ENCODE data around the gene HDDC3.

Gene HDDC3

DNA sequence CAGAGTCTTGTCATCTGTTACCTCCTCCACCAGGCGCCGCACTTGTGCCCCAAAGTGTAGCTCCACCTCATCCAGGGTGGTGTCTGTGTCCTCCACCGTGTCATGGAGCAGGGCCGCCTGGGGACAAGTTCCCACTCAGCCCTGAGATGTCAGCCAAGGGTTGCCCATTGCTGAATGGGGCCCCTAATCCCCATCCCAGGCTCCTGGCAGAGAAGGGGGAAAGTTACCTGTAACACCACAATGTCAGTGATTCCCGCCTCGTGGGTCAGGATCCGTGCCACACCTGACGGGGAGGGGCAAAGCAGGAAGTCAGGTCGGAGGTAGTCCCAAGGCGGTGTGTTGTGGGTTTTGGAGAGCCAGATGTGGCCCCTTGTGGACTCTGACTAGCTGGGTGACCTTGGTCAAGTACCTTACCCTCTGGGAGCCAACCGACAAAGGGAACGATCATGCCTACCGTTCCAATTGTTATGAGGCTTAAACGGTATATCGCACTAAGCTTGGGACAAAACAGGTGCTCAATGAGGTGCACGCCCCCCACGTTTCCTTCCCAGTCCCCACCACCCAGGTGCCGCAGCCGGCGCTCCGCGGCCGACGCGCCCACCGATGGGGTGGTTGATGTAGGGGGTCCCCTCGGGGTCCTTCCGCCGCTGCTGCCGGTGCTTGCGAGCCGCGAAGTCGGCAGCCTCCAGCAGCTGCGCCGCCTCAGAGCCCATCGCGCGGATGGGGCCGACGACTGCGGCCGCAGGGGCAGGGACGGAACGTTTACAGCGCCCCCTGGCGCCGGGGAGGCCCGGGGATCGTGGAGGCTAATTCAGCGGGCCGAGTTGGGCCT lies at the start of gene HDDC3:
HDDC3 (minus strand) TSS at position 722 of the 832 bp plus-strand sequence; CDS start at position 713, 9 bp downstream.
- DNase-seq: peak; percentile 91

DNA sequence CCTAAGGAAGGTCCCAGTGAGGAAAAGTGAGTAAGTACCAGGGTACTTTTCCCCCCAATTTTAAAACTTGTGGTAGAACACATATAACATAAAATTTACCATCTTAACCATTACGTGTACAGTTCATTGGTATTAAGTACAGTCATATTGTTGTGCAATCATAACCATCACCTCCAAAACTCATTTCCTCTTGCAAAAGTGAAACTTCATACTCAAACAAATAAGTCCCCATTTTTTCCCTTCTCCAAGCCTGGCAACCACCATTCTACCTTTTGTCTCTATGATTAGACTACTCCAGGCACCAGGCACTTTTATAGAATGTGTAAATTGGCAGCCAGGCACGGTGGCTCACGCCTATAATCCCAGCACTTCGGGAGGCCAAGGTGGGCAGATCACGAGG lies 49.8 kb upstream of the HDDC3 start:
- no peak for DNase-seq

- no peak for DNase-seq
Observed at GRCh38 chr15:90981681-90982080, 49.3 kb upstream of the HDDC3 start.

GRCh38 chr15:90979582-90979981 lies 47.2 kb upstream of the HDDC3 start:
- DNase-seq: no peak

GRCh38 chr15:90974216-90974615 lies 41.9 kb upstream of the HDDC3 start:
- no peak for DNase-seq

- no peak for DNase-seq
Observed at GRCh38 chr15:90972133-90972532, 39.8 kb upstream of the HDDC3 start.

- no peak for DNase-seq
Observed at GRCh38 chr15:90970274-90970673, 37.9 kb upstream of the HDDC3 start.

DNA sequence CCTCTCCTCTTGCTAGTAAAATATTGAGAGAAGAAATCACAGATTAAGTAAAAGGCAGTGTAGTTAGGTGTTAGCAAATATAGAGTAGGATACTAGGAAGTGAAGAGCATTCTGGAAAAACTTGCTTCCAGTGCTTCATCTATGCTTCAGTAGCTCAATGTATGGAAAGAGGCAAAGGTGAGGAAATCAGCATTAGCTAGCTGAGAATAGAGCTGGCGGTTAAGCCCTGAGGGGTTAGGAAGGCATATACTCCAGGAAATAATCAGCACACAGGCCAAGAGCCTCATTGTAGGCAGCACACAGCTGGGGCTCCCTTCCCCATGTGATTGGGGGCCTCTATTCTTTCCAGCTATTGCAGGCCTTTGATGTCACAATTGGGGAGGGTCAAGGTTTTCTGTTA lies 36.1 kb upstream of the HDDC3 start:
- DNase-seq: no peak

DNA sequence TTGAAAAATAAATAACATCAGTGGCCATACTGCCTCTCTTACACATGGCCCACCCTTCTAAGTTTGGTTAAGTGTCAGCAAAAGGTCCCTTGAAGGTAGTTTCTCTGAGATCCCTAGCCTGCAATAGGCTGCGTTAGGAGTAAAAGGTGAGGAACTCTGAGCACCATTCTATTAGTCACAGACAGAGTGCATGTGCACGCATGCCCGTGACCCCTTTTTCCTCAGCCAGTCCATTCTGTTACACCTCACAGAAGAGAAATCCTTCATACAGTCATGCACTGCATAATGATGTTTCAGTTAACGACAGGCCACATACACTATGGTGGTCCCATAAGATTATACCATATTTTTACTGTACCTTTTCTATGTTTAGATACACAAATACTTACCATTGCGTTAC lies 34.9 kb upstream of the HDDC3 start:
- DNase-seq: no peak

GRCh38 chr15:90966262-90966661 lies 33.9 kb upstream of the HDDC3 start:
- DNase-seq: no peak

DNA sequence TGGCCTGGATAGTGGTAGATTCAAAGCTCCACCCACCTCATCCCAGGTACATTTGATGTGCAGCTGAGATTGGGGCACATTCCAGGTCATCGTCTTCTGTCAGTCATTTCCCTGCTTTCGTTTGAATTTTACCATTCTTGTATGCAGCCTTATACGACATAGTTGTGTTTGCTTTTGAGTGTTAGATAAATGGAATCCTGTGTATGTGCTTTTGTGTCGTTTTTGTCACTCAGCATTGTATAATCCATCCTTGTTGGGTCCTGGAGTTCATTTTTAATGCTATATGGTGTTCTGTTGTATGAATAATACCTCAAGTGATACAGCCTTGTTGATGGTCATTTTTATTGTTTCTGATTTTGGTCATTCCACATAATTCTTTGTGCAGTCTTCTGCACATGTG lies 29.7 kb upstream of the HDDC3 start:
- no peak for DNase-seq

DNA sequence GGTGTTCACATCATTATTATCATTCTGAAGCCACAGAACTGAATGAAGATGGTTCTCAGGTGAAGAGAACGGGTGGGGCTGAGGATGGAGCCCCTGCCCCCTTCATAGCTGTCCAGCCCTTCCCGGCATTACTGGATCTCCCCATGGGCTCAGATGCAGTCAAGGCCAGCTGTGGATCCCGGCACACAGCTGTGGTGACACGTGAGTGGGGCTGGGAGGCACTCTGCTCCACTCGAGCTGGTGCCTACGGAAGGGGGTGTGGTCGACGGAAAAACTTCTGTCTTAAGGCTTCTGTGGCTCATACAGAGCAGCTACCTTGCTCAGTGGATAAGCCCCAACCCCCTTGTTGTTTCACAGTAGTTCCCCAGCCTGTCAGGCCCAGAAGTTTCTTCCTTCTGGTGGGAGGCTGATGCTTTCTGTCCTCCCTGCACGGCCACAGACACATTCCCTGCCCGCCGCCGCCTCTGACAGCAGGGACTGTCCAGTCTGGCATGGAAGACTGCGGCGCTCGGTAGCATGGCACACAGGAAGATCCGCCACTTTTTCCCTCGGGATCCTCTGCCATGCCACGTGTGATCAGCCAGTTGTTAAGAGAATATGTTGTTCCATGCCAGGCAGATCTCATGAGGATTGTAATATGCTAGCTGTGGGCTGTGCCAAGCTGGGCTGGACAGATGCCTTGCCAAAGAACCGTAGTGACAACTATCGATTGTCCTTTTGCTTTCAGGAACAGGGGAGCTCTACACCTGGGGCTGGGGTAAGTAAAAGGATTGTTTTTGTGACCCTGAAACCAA lies 28.1 kb upstream of the HDDC3 start:
- no peak for DNase-seq

DNA sequence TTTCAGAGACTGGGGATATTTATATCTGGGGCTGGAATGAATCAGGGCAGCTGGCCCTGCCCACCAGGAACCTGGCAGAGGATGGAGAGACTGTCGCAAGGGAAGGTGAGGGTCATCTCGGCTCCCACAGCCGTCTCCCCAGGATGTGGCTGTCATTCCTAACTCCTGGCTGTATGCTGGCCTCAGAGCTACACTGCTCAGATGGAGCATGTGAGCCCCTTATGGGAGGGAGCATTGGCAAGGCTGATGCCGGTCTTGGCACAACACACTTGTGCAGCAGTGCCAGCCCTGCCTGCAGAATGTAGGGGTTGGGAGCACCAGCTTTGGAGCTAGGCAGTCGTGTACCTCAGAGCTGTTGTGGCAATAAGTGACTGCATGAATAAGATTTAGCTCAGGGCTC lies 27.5 kb upstream of the HDDC3 start:
- DNase-seq: no peak

GRCh38 chr15:90959028-90959595 lies 26.8 kb upstream of the HDDC3 start:
- no peak for DNase-seq

DNA sequence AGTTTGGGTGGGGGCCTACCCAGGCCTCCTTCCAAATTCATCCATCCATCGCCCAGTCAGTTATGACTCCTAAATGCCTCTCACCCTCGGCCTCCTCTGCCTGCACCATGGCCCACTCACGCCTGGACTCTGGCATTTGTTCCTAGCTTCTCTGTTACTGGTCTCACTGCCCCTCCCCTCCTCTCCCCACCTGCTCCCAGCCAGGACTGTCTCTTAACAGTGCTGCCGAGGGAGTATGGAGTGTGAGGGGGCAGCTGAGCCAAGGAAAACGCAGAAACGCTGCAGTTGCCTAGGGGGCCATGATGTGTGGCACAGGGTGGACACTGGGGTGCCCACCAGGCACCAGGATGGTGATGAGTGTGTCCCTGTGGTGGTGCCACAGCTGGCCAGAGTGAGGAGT lies 25.4 kb upstream of the HDDC3 start:
- no peak for DNase-seq

DNA sequence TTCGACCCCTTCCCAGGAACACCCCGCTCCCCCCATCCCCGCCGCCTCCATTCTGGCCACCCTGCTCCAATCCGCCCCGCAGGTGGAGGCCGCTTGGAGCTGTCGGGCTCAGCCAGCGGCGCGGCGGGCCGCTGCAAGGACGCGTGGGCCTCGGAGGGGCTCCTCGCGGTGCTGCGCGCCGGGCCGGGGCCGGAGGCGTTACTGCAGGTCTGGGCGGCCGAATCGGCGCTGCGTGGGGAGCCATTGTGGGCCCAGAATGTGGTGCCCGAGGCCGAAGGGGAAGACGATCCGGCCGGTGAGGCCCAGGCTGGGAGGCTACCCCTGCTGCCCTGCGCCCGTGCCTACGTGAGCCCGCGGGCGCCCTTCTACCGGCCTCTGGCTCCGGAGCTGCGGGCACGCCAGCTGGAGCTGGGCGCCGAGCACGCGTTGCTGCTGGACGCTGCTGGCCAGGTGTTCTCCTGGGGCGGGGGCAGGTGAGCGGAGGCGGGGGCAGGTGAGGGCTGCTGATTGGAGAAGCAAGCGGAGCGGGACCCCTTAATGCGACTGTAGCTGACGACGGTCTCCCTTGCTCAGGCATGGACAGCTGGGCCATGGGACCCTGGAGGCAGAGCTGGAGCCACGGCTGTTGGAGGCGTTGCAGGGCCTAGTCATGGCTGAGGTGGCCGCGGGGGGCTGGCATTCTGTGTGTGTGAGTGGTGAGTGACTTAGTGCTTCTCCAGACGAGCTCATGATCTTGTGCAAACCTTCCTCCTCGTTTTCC lies 24.9 kb upstream of the HDDC3 start:
- DNase-seq: no peak

DNA sequence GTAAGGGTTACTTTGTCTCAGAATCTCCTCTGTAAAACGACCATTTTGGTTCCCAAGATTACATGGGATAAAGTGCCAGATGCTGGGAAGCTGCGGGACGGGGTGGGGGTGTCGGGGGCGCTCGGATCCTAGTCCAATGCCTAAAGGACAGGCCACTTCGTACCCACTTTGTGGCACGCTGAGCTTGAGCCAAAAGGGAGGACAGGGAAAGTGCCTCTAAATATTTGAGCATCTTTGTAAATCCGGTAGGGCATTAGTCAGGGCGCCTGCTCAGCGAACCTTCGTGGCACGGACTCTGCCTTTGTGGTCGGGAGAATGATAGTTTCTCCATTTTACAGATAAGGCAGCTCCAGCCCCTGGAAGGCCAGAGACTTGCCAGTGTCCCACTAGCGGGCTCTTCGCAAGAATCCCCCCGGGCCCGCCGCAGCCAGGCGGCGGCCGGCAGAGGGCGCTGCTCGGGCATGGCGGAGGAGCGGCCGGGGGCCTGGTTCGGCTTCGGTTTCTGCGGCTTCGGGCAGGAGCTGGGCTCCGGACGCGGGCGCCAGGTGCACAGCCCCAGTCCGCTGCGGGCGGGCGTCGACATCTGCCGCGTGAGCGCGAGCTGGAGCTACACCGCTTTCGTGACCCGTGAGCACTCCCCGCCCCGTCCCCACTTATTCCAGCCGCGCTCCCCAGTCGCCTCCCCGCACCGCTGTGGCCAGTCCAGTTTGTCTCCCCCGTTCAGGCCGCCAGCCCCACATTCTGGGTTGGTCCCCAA lies 24.1 kb upstream of the HDDC3 start:
- peak; percentile 71 for DNase-seq

- DNase-seq: no peak
Observed at GRCh38 chr15:90955624-90956273, 23.4 kb upstream of the HDDC3 start.

GRCh38 chr15:90954712-90955623 lies 22.6 kb upstream of the HDDC3 start, which contains the start of gene RCCD1:
RCCD1 (plus strand) TSS chr15:90954884; CDS start chr15:90956735, 1,851 bp downstream.
- peak; percentile 85 for DNase-seq

DNA sequence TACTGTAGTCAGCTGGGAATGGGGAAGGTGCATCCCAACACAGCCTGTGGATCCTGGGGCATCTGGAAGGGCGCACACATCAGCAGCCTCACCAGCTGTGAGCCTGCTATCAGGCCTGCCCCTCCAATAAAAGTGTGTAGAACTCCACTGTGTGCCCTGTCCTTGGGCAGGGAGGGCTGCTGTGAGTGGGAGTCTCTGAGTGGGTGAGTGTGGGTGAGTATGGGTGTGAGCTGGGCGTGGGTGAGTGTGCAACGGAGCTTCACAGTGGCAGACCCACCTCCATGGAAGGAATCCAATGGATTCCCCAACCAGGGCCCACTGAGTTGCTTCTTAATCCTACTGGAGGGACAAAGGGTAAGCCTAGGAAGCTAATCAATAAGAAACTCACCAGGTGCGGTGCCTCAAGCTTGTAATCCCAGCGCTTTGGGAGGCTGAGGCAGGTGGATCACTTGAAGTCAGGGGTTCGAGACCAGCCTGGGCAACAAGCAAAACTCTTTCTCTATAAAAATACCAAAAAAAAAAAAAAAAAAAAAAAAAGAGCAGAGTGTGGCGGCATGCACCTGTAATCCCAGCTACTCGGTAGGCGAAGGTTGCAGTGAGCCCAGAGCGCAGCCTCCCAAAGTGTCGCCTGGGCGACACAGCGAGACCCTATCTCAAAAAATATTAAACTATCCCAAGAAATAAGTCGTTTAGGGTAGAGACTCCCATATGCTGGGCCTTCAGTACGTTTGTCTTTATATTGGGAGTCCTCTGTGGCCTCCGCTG lies 21.8 kb upstream of the HDDC3 start:
- no peak for DNase-seq

Measured in activated CD8-positive, alpha-beta memory T cell treated with anti-CD3 and anti-CD28 coated beads, Interleukin-2, amount 50 U/mL, for 4 hours (primary cell).